G401.6 (cell line): Measurements from ENCODE around the gene FAM135A.
"Not testable (repeated sequence)": the region's sequence is repeated elsewhere in the genome, so short reads cannot be mapped to it uniquely, and the experiment has no call there.

Source experiments
- FAIRE-seq: peaks from 2 replicates; lab custom pipeline; 2012; peaks lifted over from hg19 to GRCh38; lab: Jason Lieb, UNC

The FAM135A gene

GRCh38 chr6:70396796-70397729 lies 16.2 kb upstream of the FAM135A start:
- no peak for FAIRE-seq

GRCh38 chr6:70398783-70399728 lies 14.3 kb upstream of the FAM135A start:
- FAIRE-seq = no peak

GRCh38 chr6:70404658-70405057 lies 8.7 kb upstream of the FAM135A start:
- peak; percentile 50 for FAIRE-seq

- no peak for FAIRE-seq
These were observed 4.1 kb upstream of the FAM135A start for GRCh38 chr6:70409216-70409615.

GRCh38 chr6:70411542-70412251 lies 1.6 kb upstream of the FAM135A start:
- FAIRE-seq = no peak

- no peak for FAIRE-seq
These were observed 825 bp upstream of the FAM135A start for GRCh38 chr6:70412252-70413113.

GRCh38 chr6:70413992-70414494 lies 735 bp downstream of the FAM135A start:
- no peak for FAIRE-seq

- FAIRE-seq = peak; percentile 46
These were observed 1.5 kb downstream of the FAM135A start for GRCh38 chr6:70414813-70415212.

- no peak for FAIRE-seq
These were observed 1.9 kb downstream of the FAM135A start for GRCh38 chr6:70415247-70415646.

- FAIRE-seq = no peak
These were observed 2.4 kb downstream of the FAM135A start for GRCh38 chr6:70415660-70416059.

- no peak for FAIRE-seq
These were observed 8.2 kb downstream of the FAM135A start for GRCh38 chr6:70421509-70421908.

- no peak for FAIRE-seq
These were observed 10.2 kb downstream of the FAM135A start for GRCh38 chr6:70423189-70424134.

GRCh38 chr6:70424291-70424690 lies 11.0 kb downstream of the FAM135A start:
- FAIRE-seq = no peak

GRCh38 chr6:70436320-70436719 lies 23.0 kb downstream of the FAM135A start:
- no peak for FAIRE-seq

- no peak for FAIRE-seq
These were observed 31.7 kb downstream of the FAM135A start for GRCh38 chr6:70445001-70445400.

- FAIRE-seq = not testable (repeated sequence)
These were observed 34.2 kb downstream of the FAM135A start for GRCh38 chr6:70447343-70448070.

GRCh38 chr6:70453899-70454298 lies 40.6 kb downstream of the FAM135A start:
- not testable (repeated sequence) for FAIRE-seq

GRCh38 chr6:70456735-70457134 lies 43.4 kb downstream of the FAM135A start:
- no peak for FAIRE-seq

- FAIRE-seq = no peak
These were observed 45.9 kb downstream of the FAM135A start for GRCh38 chr6:70459235-70459634.
